Measurements from ENCODE around the gene MAP3K15.
A peak's percentile ranks its signal among the peaks of the same experiment; 100 is the strongest.

The MAP3K15 gene

DNA sequence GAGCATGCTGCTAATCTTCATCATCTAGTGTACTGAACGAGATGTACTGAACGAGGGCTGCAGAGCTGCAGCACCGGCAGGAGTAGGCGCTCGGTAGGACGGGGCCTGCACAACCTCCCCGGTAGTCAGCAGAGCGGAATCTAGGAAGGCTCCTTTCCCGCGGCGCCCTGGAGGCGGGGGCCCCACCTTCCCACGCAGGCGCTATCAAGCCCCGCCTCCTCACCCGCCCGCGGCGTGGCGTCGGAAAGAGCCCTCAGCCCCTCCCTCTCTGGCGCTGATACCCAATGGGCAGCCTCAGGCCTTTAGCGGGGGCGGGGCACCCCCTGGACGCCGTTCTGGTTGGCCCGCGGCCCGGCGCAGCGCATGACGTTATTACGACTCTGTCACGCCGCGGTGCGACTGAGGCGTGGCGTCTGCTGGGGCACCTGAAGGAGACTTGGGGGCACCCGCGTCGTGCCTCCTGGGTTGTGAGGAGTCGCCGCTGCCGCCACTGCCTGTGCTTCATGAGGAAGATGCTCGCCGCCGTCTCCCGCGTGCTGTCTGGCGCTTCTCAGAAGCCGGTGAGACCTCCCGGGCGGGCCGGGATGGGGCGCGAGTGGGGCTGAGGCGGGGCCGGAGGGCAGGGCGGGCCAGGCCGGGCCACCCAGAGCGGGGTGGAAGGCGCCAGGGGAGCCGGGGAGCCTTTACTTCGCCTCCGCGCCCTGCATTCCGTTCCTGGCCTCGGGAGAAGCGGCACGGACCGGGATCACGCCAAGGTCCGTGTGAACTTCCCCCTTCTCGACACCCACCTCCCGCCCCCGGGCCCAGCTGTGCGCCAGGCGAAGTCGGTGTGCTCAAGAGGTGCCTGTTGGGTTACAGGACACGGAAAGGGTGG, 171.5 kb downstream of the MAP3K15 start, which contains the start of gene PDHA1:
Gene PDHA1, plus strand, starts transcription at position 393 of the 874 bp plus-strand sequence. Its CDS starts 111 bp downstream, at position 504.
- DNase-seq (ENCODE audit: low read depth): peak; percentile 93
- TF ChIP-seq, protein P1, sequence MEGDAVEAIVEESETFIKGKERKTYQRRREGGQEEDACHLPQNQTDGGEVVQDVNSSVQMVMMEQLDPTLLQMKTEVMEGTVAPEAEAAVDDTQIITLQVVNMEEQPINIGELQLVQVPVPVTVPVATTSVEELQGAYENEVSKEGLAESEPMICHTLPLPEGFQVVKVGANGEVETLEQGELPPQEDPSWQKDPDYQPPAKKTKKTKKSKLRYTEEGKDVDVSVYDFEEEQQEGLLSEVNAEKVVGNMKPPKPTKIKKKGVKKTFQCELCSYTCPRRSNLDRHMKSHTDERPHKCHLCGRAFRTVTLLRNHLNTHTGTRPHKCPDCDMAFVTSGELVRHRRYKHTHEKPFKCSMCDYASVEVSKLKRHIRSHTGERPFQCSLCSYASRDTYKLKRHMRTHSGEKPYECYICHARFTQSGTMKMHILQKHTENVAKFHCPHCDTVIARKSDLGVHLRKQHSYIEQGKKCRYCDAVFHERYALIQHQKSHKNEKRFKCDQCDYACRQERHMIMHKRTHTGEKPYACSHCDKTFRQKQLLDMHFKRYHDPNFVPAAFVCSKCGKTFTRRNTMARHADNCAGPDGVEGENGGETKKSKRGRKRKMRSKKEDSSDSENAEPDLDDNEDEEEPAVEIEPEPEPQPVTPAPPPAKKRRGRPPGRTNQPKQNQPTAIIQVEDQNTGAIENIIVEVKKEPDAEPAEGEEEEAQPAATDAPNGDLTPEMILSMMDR (IDR thresholded peaks at IDR 0.05; ENCODE audit: insufficient read depth, low read depth, low read length, missing control alignments): no peak
- H3K4me3 ChIP-seq (ENCODE audit: low read depth, low read length): peak within 1 kb of the TSS; percentile 85

DNA sequence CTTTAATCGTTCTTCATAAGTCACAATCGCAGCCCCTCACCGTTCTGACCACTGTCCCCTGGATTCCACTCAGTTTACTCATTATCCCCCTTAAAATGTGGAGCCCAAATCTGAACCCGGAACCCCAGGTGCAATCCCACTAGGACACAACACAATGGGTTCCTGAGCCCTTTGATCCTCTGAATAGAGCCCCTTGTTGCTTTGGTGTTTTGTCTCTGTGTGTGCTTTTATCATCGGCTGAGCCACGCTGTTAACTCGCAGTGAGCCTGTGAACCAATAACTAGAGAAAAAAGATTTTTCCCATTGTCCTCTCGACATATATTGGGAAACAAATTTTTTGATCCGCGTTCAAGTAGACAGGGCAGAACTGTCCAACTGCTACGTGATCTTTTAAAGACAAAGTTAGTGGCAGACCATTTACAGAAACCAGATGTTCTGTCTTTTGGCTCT, 172.2 kb downstream of the MAP3K15 start:
- H3K4me3 ChIP-seq (ENCODE audit: low read depth, low read length): peak overlapping the region; percentile 65
- TF ChIP-seq, protein P1 (IDR thresholded peaks at IDR 0.05; ENCODE audit: insufficient read depth, low read depth, low read length, missing control alignments): no peak
- no peak for DNase-seq (ENCODE audit: low read depth)

DNA sequence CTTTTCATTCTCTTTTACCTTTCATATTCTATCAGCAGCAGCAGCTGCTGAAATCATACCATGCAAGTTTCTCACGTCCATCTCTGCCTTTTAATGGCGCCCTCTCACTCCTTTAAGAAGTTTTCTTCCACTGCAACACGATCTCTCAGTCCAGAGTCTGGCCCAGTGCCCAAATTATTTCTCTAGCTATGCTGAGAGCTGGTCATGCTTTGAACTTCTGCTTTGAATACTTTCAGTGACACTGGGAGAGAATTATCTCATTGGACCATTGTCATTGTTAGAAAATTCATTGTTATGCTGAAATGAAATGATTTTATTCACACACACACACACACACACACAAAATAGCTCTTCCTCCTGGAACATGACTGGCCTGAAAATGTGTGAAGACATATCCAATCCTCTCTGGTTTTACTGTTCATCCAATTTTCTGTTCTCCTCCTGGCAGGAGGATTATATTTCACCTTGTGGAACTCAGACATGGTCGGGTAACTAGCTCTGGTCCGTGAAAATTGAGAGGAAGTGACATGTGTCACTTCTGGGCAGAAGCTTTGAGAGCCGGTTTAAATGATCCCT, 172.9 kb downstream of the MAP3K15 start:
- TF ChIP-seq, protein P1 (IDR thresholded peaks at IDR 0.05; ENCODE audit: insufficient read depth, low read depth, low read length, missing control alignments): no peak
- no peak for DNase-seq (ENCODE audit: low read depth)
- H3K4me3 ChIP-seq (ENCODE audit: low read depth, low read length): no peak overlapping the region

DNA sequence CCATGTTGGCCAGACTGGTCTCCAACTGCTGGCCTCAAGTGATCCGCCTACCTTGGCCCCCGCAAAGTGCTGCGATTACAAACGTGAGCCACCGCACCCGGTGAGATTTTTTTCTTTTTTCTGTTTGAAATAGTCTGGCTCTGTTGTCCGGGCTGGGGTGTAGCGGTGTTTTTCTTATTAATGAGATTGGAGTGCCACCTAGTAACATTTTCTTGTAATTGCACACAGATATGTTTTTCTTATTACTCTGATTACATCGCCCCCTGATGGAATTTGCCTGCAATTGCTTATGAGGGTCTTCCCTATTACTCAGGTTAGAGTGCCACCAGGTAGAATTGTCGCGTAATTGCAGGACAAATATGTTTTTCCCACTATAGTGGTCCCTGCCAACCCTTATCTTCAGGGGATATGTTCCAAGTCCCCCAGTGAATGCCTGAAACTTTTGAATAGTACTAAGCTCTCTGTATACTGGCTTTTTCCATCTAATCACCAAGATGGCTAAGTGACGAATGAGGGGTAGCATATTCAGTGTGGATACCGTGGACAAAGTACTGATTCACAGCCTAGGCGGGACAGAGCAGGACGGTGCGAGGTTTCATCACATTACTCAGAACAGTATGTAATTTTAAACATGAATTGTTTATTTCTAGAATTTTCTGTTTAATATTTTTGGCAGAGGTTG, 180.2 kb downstream of the MAP3K15 start:
- no peak overlapping the region for H3K4me3 ChIP-seq (ENCODE audit: low read depth, low read length)
- peak; percentile 81 for DNase-seq (ENCODE audit: low read depth)
- TF ChIP-seq, protein P1 (IDR thresholded peaks at IDR 0.05; ENCODE audit: insufficient read depth, low read depth, low read length, missing control alignments): peak; percentile 58

DNA sequence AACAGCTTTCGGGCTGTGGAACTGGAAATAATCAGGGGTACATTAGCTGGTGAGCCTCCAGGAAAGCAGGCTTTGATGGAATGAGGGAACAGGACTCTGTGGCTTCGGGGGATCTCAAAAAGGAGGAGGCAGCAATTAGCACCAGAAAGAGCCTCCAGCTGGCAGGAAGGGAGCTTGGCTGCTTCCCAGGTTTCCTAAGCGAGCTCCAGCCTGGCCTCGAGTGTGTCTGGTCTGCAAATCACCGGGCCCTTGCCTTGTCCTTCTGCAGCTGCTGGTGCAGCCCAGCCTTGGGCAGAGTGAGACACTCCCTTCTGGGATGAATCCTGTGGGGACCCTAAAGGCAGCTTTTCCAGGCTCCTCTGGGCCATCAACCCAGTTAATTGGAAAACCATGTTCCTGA, 182.3 kb downstream of the MAP3K15 start:
- H3K4me3 ChIP-seq (ENCODE audit: low read depth, low read length): no peak overlapping the region
- DNase-seq (ENCODE audit: low read depth): no peak
- TF ChIP-seq, protein P1 (IDR thresholded peaks at IDR 0.05; ENCODE audit: insufficient read depth, low read depth, low read length, missing control alignments): no peak

DNA sequence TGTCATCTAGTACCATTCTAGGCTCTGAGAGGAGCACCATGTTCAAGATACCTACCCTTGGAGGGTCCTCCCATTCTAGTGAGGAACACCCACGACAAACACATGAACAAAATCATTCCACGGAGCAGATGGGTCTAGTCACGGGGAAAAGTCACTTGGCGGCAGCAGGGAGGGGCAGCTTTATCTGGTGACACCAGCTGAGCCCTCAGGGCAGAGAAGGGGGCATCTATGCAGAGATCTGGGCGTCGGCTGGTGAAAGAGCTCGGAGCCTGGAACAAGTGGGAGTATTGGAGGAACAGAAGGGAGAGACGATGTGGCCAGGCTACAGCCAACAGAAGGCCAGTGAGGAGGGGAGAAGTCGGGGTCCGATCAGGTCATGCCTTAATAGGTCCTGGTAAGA, 183.5 kb downstream of the MAP3K15 start:
- TF ChIP-seq, protein P1 (IDR thresholded peaks at IDR 0.05; ENCODE audit: insufficient read depth, low read depth, low read length, missing control alignments): no peak
- no peak for DNase-seq (ENCODE audit: low read depth)
- no peak overlapping the region for H3K4me3 ChIP-seq (ENCODE audit: low read depth, low read length)

Data from GM12865 (cell line).